Upper lobe of left lung (tissue), 6 donors: ENCODE results near the gene PNLIPRP3. TPM values are rescaled to one million over a fixed set of nuclear protein-coding genes. Genes with fewer than 3 reads are reported as not detected.

Source experiments
- ATAC-seq, 2 donors: fragments of 200-7000 bp; cut with Tn5 transposase; one replicate each; pipeline ENCODE4 v1.9.1; 2022; ENCODE audit warnings: mild to moderate bottlenecking in 2 of 2, moderate library complexity in 2 of 2; ENCODE audit not compliant: low FRiP score in 2 of 2
- DNase-seq, 2 donors: peaks; one replicate each; pipeline ENCODE4 v3.0.0-alpha.2; 2019 to 2020
- H3K27ac ChIP-seq, 4 donors: fragments of 200-600 bp; sonication (generic); one replicate each; pipeline ENCODE4 v1.5.1; 2016 to 2019
- H3K27me3 ChIP-seq, 4 donors: fragments of 200-600 bp; sonication (generic); one replicate each; pipeline ENCODE4 v1.5.1; 2017 to 2019
- H3K36me3 ChIP-seq, 4 donors: fragments of 200-600 bp; sonication (generic); one replicate each; pipeline ENCODE4 v1.5.1; 2016 to 2019
- H3K4me1 ChIP-seq, 4 donors: fragments of 200-600 bp; sonication (generic); one replicate each; pipeline ENCODE4 v1.5.1; 2018 to 2019
- H3K4me3 ChIP-seq, 4 donors: fragments of 200-600 bp; sonication (generic); one replicate each; pipeline ENCODE4 v1.5.1; 2017 to 2019; ENCODE audit warnings: mild to moderate bottlenecking in 2 of 4, moderate library complexity in 1 of 4
- H3K9me3 ChIP-seq, 4 donors: fragments of 200-600 bp; sonication (generic); one replicate each; pipeline ENCODE4 v1.5.1; 2018 to 2019
- EP300 ChIP-seq, 4 donors: sonication (generic); formaldehyde crosslinking; IDR thresholded peaks; one replicate each; pipeline ENCODE4 v1.5.1; 2017; ENCODE audit warnings: antibody characterized with exemption in 4 of 4, control low read depth in 2 of 4
- POLR2A ChIP-seq, 4 donors: fragments of 450-650 bp; IDR thresholded peaks; one replicate each; pipeline ENCODE4 v1.5.1; 2016 to 2017; ENCODE audit warnings: antibody characterized with exemption in 4 of 4, mild to moderate bottlenecking in 2 of 4
- POLR2AphosphoS5 ChIP-seq, 2 donors: sonication (generic); formaldehyde crosslinking; IDR thresholded peaks; one replicate each; pipeline ENCODE4 v1.5.1; 2017; ENCODE audit warnings: antibody characterized with exemption in 2 of 2
- WGBS, 2 donors: methylation state at CpG; one replicate each; pipeline ENCODE4 v1.1.5; 2017 to 2018; 5-methylcytosine and 5-hydroxymethylcytosine counted together
- total RNA-seq, 6 donors: library from RNA; depleted of rRNA in 4 of 6; stranded (reverse); fragments of >200 nt in 4 of 6; gene quantifications; one replicate each; pipeline versions ENCODE4 v1.1.0 to v1.2.1, GENCODE V29; 2016 to 2021
- TF ChIP-seq, protein P1 (sequence below), 6 experiments: fragments of 450-650 bp in 4 of 6; fragments of 200-600 bp in 2 of 6; sonication (generic) in 2 of 6; IDR thresholded peaks; one replicate each; pipeline ENCODE4 v1.5.1; 2016 to 2019; ENCODE audit warnings: antibody characterized with exemption in 6 of 6
- donor health status: DM: no; HTN: no; CAD: no; lungs with moderate emphysema.
- donor health status: DM: no; HTN: yes; CAD: no; lungs with severe emphysema.

Gene PNLIPRP3
- total RNA-seq, 6 donors from 2014 or later = 0.20 to 0.22 TPM; not detected in 4

DNA sequence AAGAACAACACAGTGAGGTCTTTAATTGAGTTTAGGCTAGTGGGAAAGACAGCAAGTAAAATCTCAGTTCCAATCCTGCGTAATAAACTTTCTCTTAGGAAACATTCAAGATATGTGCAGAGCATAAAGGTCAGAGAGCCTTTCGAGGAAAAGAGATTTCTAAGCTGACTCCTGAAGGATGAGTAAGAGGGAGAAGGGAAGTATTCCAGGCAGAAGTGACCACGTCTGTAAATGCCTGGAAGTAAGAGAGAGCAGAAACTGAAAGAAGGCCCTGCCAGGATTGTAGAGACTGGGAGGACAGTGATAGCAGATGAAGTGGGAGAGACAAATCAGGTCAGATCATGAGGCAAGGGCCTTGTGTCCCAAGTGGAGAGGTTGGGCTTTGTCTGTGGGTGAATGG, 41.8 kb downstream of the PNLIPRP3 start:
- TF ChIP-seq EP300 (IDR thresholded peaks at IDR 0.05) (no peak), POLR2AphosphoS5 (IDR thresholded peaks at IDR 0.05) (no peak)
- no peaks in the 10 kb centered on the region for H3K36me3 ChIP-seq
- H3K27me3 ChIP-seq = no peaks in the 10 kb centered on the region
- ATAC-seq = no peak
- 67 to 70% methylated on average over 3 of the region's 3 CpGs for WGBS, 2 donors
- H3K4me1 ChIP-seq = no peaks in the 10 kb centered on the region
- no peak overlapping the region for H3K4me3 ChIP-seq
- DNase-seq = no peak
- H3K9me3 ChIP-seq = no peaks in the 10 kb centered on the region
- no peak overlapping the region for H3K27ac ChIP-seq

DNA sequence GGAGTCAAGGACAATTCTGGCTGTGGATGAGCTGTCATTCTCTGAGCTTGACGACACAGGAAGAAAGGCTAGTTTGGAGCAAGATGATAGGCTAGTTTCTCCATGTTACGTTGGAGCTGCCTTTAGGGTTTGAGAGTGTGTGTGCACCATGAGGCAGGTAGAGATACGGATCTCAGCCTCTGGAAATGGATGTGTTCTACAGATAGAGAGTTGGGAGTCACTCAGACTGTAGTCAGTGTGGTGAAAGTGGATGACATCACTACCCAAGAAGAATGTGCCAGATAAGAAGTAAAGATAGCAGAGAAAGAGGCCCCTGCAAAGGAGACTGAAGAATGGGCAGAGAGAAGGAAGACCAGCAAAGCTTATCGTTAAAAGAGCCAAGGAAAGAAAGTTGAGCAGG, 42.4 kb downstream of the PNLIPRP3 start:
- H3K4me3 ChIP-seq = no peak overlapping the region
- no peaks in the 10 kb centered on the region for H3K9me3 ChIP-seq
- no peaks in the 10 kb centered on the region for H3K27me3 ChIP-seq
- TF ChIP-seq POLR2A (IDR thresholded peaks at IDR 0.05) = no peak
- TF ChIP-seq, protein P1, sequence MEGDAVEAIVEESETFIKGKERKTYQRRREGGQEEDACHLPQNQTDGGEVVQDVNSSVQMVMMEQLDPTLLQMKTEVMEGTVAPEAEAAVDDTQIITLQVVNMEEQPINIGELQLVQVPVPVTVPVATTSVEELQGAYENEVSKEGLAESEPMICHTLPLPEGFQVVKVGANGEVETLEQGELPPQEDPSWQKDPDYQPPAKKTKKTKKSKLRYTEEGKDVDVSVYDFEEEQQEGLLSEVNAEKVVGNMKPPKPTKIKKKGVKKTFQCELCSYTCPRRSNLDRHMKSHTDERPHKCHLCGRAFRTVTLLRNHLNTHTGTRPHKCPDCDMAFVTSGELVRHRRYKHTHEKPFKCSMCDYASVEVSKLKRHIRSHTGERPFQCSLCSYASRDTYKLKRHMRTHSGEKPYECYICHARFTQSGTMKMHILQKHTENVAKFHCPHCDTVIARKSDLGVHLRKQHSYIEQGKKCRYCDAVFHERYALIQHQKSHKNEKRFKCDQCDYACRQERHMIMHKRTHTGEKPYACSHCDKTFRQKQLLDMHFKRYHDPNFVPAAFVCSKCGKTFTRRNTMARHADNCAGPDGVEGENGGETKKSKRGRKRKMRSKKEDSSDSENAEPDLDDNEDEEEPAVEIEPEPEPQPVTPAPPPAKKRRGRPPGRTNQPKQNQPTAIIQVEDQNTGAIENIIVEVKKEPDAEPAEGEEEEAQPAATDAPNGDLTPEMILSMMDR (IDR thresholded peaks at IDR 0.05) = no peak
- no peak for TF ChIP-seq EP300 (IDR thresholded peaks at IDR 0.05)
- TF ChIP-seq POLR2AphosphoS5 (IDR thresholded peaks at IDR 0.05) = no peak
- no peaks in the 10 kb centered on the region for H3K36me3 ChIP-seq
- H3K4me1 ChIP-seq = no peaks in the 10 kb centered on the region
- no peak for ATAC-seq
- WGBS, 2 donors = 79 to 87% methylated on average over 4 of the region's 4 CpGs
- no peak overlapping the region for H3K27ac ChIP-seq
- DNase-seq = no peak

DNA sequence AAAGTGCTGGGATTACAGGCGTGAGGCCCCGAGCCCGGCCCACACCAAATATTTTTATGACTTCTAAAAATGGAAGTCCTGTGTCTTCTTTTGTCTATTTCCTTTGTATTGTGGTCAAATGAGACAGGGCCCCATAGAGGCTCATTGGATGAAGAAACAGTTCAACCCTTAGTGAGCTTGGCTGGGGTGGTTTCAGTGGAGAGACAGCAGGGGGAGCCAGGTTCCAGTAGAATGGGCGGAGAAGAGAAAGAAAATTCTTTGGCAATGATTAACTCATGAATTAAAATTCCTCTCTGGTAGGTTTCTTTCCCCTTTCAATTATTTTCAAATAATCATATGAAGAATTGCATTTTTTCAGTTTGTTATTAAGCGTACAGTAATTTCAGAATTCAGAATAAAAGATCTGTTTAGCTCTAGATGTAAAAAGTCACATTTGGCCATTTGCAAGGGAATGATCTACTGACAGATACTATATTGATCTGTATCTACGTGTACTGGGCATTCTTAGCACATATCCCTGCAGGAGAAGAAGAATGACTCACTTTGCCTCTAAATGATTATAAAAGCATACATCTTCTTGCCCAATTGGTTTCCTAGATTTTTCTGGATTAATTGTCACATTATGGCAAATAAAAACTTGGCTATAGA, 43.2 kb downstream of the PNLIPRP3 start:
- no peak for ATAC-seq
- DNase-seq = no peak
- no peaks in the 10 kb centered on the region for H3K4me1 ChIP-seq
- H3K36me3 ChIP-seq = no peaks in the 10 kb centered on the region
- TF ChIP-seq POLR2AphosphoS5 (IDR thresholded peaks at IDR 0.05) = no peak
- TF ChIP-seq, protein P1 (IDR thresholded peaks at IDR 0.05) = no peak
- no peak for TF ChIP-seq EP300 (IDR thresholded peaks at IDR 0.05)
- no peak for TF ChIP-seq POLR2A (IDR thresholded peaks at IDR 0.05)
- no peak overlapping the region for H3K4me3 ChIP-seq
- 67 to 74% methylated on average over 6 of the region's 6 CpGs for WGBS, 2 donors
- H3K27ac ChIP-seq = no peak overlapping the region
- no peaks in the 10 kb centered on the region for H3K27me3 ChIP-seq
- H3K9me3 ChIP-seq = no peaks in the 10 kb centered on the region

DNA sequence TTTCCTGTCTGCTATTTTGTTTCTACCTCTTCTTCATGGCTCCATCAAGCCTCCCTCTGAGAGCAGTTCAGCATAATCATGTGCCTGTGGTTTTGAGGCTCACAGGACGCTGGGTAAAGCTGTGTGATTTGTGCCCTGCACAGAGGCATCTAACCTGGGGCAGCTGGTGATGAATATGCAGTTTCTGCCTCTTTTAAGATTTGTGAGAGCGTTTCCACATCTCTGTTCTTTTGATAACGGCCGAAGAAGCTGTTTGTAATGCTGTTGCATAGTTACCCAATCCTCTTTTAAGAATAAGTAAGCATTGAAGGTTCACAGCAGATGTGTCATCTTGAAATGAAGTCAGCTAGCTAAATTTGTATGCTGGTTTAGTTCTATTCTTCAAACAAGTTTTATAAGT, 45.2 kb downstream of the PNLIPRP3 start:
- H3K27me3 ChIP-seq = no peaks in the 10 kb centered on the region
- no peaks in the 10 kb centered on the region for H3K36me3 ChIP-seq
- no peak for DNase-seq
- no peaks in the 10 kb centered on the region for H3K9me3 ChIP-seq
- WGBS, 2 donors = 20 to 22% methylated on average over 4 of the region's 4 CpGs
- no peak overlapping the region for H3K4me3 ChIP-seq
- ATAC-seq = no peak
- H3K27ac ChIP-seq = no peak overlapping the region
- TF ChIP-seq POLR2AphosphoS5 (IDR thresholded peaks at IDR 0.05) (no peak), EP300 (IDR thresholded peaks at IDR 0.05) (no peak), POLR2A (IDR thresholded peaks at IDR 0.05) (no peak)
- TF ChIP-seq, protein P1 (IDR thresholded peaks at IDR 0.05) = no peak
- no peaks in the 10 kb centered on the region for H3K4me1 ChIP-seq

DNA sequence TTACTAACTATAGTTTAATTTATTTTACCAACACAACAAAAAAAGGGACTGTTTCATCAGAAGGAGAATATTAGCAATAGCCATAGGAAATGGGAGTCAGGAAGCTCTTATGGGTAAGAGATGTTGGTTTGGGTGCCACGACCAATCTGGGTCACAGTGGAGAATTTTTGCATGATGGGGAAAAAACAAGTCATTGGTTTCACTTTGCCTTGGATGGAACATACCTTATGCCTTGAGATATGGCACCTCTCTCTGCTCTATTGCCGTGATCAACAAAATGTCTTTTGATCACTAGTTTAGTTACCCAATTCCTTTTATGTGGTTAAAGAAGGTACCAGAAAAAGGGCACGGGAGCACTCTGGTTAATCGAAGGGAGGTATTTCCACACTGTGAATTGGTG, 48.2 kb downstream of the PNLIPRP3 start:
- H3K27ac ChIP-seq = no peak overlapping the region
- DNase-seq = no peak
- no peaks in the 10 kb centered on the region for H3K4me1 ChIP-seq
- 59 to 82% methylated on average over 4 of the region's 4 CpGs for WGBS, 2 donors
- H3K36me3 ChIP-seq = no peaks in the 10 kb centered on the region
- no peaks in the 10 kb centered on the region for H3K9me3 ChIP-seq
- H3K27me3 ChIP-seq = no peaks in the 10 kb centered on the region
- H3K4me3 ChIP-seq = no peak overlapping the region
- no peak for ATAC-seq
- TF ChIP-seq, protein P1 (IDR thresholded peaks at IDR 0.05) = no peak
- no peak for TF ChIP-seq POLR2A (IDR thresholded peaks at IDR 0.05)
